ENCODE data around the gene ZNF425.
"Not testable (repeated sequence)": the region's sequence is repeated elsewhere in the genome, so short reads cannot be mapped to it uniquely, and the experiment has no call there.

The ZNF425 gene

DNA sequence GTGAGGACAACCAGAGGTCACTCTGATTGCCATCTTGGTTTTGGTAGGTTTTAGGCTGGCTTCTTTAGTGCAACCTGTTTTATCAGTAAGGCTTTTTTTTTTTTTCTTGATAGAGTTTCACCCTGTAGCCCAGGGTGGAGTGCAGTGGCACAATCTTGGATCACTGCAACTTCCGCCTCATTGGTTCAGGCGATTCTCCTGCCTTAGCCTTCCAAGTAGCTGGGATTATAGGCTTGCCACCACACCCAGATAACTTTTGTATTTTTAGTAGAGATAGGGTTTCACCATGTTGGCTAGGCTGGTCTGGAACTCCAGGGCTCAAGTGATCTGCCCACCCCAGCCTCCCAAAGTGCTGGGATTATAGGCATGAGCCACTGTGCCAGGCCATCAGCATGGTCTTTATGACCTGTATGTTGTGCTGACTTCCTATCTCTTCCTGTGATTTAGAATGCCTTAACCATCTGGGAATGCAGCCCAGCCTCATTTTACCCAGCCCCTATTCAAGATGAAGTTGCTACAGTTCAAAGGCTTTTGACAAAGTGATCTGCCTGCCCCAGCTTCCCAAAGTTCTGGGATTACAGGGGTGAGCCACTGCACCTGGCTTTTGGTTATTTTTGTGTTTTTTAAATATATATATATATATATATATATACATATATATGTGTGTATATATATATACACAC, 7.0 kb upstream of the ZNF425 start:
- DNase-seq = no peak

DNA sequence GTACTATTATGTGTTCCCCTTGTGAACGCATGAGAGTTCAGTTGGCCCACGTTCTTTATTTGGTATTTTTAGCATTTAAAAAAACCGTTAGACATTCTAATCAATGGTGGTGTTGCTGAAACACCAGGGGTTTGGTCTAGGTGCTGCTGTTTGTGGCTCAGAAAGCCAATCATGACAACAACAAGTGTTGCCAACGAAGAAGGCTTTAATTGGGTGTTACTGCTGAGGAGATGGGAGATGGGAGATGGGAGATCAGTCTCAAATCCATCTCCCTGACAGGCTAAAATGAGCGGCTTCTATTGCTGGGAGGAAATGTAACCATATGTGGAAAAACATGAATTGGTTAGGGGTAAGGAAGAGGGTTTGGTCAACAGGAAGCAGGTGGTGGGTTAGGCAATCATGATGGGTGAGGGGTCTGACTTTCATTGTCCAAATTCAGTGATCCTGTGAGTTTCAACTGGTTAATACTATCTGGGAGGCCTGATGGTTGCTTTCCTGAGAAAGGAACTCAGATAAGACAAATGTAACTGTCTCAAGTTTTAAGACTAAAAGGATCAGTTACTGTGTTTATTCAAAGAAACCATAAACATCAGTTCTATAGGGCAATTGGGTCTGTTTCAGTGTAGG, 4.6 kb upstream of the ZNF425 start:
- no peak for DNase-seq

- peak; percentile 57 to 63 for DNase-seq
Observed at GRCh38 chr7:149126662-149127266, 640 bp upstream of the ZNF425 start.

- DNase-seq = peak in 1 of 2 donors; percentile 28
Observed at GRCh38 chr7:149125189-149125862, 798 bp downstream of the ZNF425 start.

DNA sequence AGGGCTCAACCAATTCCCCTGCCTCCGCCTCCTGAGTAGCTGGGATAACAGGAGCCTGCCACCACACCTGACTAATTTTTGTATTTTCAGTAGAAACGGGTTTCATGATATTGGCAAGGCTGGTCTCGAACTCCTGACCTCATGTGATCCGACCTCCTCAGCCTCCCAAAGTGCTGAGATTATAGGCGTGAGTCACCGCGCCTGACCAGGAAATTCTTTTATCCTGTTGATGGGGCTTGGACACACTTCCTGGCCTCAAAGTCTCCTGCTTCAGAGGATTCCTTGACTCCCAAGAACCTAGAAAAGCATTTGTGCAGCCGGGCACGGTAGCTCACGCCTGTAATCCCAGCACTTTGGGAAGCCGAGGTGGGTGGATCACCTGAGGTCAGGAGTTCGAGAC, 16.2 kb downstream of the ZNF425 start:
- no peak for DNase-seq

- no peak for DNase-seq
Observed at GRCh38 chr7:149104749-149105148, 21.4 kb downstream of the ZNF425 start.

- no peak for DNase-seq
Observed at GRCh38 chr7:149104214-149104613, 21.9 kb downstream of the ZNF425 start.

DNA sequence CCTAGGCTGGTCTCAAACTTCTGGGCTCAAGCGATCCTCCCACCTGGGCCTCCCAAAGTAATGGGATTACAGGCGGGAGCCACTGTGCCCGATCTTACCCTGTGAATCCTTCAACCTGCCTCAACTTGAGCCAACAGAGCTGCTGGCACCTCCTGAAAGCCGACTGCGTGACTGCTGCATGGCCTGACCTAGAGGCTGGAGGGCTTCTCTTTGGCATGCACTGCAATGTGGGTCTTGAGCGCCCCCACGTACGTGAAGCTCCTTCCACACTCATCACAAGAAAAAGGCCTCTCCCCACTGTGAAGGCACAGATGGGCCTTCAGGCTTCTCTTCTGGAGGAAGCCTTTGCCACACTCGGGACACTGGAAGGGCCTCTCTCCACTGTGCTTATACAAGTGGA, 22.7 kb downstream of the ZNF425 start:
- no peak for DNase-seq

DNA sequence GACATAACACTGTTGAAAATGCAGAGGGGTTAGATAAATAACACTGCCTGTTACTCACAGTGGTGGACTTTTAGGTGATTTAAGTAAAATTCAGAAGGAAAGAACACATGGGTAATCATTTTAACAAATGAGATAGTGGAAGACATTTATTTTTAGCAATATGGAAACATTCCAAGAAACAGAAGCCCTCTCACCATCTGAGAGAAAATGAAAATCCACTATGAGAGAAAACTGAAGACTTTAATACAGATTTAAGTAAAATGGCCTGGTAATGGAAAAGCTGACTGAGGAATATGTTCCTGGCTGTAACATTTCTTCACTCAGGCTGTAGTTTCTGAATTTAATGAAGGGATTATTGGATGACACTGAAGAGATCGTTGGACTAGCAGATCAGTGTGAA, 23.5 kb downstream of the ZNF425 start:
- DNase-seq = no peak

DNA sequence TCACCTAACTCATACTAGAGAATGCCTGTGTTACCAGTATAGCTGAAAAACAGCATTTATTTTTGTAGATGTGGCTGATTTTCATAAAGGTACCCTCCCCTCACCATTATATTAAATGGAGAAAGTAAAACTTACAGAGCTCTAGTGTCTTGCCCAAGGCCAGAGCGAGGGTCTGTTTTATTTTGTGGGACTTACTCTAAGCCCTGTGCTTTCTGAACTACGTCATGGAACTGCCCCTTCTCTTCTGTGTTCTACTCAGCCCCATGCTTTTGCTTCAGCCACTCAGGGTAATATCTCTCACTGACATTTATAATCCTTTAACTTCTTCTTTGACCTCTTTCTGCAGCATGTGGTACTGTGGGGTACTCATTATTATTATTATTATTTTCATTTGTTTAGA, 25.3 kb downstream of the ZNF425 start:
- no peak for DNase-seq

GRCh38 chr7:149099058-149099457, 27.1 kb downstream of the ZNF425 start:
- no peak for DNase-seq

GRCh38 chr7:149097088-149097487, 29.0 kb downstream of the ZNF425 start:
- DNase-seq = no peak

GRCh38 chr7:149093228-149093627, 32.9 kb downstream of the ZNF425 start:
- no peak for DNase-seq

DNA sequence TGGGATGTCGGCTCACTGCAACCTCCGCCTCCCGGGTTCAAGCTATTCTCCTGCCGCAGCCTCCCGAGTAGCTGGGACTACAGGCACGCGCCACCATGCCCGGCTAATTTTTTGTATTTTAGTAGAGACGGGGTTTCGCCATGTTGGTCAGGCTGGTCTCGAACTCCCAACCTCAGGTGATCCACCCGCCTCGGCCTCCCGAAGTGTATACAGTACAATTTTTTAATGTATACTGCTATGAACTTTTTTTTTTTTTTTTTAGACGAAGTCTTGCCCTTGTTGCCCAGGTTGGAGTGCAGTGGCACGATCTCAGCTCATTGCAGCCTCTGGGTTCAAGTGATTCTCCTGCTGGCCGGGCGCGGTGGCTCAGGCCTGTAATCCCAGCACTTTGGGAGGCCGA, 33.9 kb downstream of the ZNF425 start:
- DNase-seq = not testable (repeated sequence)

DNA sequence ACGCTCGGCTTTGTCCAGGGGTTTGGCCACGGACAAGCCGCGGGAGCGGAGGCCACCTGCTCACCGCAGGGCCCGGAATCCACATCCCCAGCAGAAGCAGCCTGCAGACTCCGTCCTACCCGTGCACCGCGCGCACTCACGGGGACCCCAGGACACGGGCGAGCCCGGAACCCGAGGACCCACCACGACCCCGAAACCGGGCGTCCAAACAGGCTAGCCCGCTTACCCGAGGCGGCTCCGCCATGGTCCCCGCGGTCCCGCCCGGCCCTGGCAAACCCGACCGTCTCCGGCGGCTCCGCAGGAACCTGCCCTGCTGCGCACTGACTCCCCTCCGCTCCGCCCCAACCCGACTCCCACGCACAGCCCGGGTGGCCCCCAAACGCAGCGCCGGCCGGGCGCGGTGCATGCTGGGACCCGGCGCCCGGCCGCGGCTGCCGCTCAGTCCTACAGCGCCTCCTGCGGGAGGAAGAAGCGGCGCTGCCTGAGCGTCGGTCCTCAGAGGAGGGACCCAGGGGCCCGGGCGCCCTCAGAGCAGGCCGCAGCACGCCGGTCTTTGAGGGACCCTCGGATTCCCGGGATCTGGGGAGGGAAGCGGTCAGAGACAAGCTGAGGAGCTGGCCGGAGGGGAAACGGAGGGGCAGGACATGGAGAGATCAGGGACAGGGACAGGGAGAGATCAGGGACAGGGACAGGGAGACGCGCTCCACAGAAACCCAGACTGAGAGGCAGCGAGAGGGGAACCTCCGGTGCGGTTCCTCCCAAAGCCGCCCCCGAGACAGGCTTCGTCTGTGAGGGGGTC, 35.5 kb downstream of the ZNF425 start, which contains the start of gene ZNF786:
Gene ZNF786, minus strand, starts transcription at position 322 of the 799 bp plus-strand sequence. Its CDS starts 78 bp downstream, at position 244.
- DNase-seq = peak; percentile 93 to 96

GRCh38 chr7:149087376-149087775, 38.7 kb downstream of the ZNF425 start:
- no peak for DNase-seq

GRCh38 chr7:149085866-149086265, 40.3 kb downstream of the ZNF425 start:
- no peak for DNase-seq

DNA sequence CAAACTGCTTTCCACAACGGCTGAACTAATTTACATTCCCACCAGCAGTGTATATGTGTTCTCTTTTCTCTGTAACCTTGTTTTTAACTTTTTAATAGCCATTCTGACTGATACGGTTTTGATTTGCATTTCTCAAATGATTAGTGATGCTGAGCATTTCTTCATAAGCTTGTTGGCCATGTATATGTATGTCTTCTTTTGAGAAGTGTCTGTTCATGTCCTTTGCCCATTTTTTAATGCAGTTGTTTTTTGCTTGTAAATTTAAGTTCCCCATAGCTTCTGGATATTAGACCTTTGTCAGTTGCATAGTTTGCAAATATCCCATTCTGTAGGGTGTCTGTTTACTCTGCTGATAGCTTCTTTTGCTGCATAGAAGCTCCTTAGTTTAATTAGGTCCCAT, 41.7 kb downstream of the ZNF425 start:
- no peak for DNase-seq

DNA sequence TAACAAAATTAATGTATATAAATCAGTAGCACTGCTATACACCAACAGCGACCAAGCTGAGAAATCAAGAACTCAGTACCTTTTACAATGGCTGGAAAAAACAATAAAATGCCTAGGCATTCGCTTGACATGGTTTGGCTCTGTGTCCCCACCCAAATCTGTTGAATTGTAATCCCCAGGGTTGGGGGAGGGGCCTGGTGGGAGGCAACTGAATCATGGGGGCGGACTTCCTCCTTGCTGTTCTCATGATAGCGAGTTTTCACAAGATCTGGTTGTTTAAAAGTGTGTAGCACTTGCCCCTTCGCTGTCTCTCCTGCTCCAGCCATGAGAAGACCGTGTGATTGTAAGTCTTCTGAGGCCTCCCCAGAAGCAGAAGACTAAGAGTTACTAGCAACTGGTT, 44.2 kb downstream of the ZNF425 start:
- DNase-seq = no peak

- no peak for DNase-seq
Observed at GRCh38 chr7:149077594-149077993, 48.5 kb downstream of the ZNF425 start.

GRCh38 chr7:149075286-149075685, 50.8 kb downstream of the ZNF425 start:
- no peak for DNase-seq

GRCh38 chr7:149074116-149074885, 51.8 kb downstream of the ZNF425 start:
- no peak for DNase-seq
